ENCODE measurements around the gene CNRIP1.
"Not testable (repeated sequence)": the region's sequence is repeated elsewhere in the genome, so short reads cannot be mapped to it uniquely, and the experiment has no call there.

Gene CNRIP1

DNA sequence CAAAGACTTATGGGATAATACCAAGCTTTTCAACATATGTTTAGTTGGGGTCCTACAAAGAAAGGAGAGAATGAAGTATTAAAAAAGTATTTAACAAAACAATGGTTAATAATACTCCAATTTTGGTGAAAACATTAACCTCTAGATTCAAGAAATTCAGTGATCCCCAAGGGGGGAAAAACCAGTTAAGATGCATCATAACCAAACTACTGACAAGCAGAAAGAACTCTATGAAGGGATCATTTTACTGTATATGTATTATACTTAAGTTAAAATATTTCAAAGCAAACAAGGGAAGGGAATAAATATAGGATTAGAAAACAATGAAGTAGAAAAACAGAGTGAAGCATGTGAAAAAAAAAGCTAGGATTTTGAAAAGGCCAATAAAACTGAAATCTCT lies 8.7 kb downstream of the CNRIP1 start:
- DNase-seq (ENCODE audit: low read depth, low spot score) = no peak
- in situ Hi-C loops (cut with HindIII; ENCODE audit: low sequenced_read_pairs) = no loop called here
- H3K4me3 ChIP-seq (ENCODE audit: low read depth, low read length) = no peak overlapping the region
- TF ChIP-seq, protein P1, sequence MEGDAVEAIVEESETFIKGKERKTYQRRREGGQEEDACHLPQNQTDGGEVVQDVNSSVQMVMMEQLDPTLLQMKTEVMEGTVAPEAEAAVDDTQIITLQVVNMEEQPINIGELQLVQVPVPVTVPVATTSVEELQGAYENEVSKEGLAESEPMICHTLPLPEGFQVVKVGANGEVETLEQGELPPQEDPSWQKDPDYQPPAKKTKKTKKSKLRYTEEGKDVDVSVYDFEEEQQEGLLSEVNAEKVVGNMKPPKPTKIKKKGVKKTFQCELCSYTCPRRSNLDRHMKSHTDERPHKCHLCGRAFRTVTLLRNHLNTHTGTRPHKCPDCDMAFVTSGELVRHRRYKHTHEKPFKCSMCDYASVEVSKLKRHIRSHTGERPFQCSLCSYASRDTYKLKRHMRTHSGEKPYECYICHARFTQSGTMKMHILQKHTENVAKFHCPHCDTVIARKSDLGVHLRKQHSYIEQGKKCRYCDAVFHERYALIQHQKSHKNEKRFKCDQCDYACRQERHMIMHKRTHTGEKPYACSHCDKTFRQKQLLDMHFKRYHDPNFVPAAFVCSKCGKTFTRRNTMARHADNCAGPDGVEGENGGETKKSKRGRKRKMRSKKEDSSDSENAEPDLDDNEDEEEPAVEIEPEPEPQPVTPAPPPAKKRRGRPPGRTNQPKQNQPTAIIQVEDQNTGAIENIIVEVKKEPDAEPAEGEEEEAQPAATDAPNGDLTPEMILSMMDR (IDR thresholded peaks at IDR 0.05; ENCODE audit: low read depth, low read length) = no peak

DNA sequence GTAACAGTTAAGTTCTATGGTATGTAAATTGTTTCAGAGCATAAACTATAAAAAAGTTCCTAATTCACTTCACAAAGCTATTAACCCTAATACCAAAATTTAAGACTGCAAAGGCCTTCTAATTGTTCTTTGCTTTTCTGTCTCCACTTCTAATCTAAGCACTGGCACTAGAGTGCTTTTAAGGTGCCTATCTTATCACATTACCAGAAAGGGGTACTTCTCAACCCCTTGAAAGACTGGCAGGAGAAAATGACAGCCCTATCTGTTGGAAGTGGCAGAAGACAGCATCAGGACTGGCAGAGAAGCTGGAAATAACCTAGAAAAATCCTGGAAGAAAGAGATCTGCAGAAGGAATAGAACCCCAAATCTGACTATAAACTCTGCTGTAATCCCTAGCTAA lies 10.3 kb downstream of the CNRIP1 start:
- TF ChIP-seq, protein P1 (IDR thresholded peaks at IDR 0.05; ENCODE audit: low read depth, low read length) = no peak
- DNase-seq (ENCODE audit: low read depth, low spot score) = no peak
- H3K4me3 ChIP-seq (ENCODE audit: low read depth, low read length) = no peak overlapping the region
- in situ Hi-C loops (cut with HindIII; ENCODE audit: low sequenced_read_pairs) = no loop called here

DNA sequence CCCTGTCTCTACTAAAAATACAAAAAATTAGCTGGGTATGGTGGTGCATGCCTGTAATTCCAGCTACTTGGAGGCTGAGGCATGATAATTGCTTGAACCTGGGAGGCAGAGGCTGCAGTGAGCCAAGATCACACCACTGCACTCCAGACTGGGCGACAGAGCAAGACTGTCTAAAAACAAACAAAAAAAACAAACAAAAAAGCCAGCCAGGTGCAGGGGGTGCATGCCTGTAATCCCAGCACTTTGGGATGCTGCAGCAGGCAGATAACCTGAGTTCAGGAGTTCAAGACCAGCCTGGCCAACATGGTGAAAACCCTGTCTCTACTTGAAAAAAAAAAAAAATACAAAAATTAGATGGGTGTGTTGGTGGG lies 15.9 kb downstream of the CNRIP1 start:
- in situ Hi-C loops (cut with HindIII; ENCODE audit: low sequenced_read_pairs); DNase-seq (ENCODE audit: low read depth, low spot score); H3K4me3 ChIP-seq (ENCODE audit: low read depth, low read length): not testable (repeated sequence)

DNA sequence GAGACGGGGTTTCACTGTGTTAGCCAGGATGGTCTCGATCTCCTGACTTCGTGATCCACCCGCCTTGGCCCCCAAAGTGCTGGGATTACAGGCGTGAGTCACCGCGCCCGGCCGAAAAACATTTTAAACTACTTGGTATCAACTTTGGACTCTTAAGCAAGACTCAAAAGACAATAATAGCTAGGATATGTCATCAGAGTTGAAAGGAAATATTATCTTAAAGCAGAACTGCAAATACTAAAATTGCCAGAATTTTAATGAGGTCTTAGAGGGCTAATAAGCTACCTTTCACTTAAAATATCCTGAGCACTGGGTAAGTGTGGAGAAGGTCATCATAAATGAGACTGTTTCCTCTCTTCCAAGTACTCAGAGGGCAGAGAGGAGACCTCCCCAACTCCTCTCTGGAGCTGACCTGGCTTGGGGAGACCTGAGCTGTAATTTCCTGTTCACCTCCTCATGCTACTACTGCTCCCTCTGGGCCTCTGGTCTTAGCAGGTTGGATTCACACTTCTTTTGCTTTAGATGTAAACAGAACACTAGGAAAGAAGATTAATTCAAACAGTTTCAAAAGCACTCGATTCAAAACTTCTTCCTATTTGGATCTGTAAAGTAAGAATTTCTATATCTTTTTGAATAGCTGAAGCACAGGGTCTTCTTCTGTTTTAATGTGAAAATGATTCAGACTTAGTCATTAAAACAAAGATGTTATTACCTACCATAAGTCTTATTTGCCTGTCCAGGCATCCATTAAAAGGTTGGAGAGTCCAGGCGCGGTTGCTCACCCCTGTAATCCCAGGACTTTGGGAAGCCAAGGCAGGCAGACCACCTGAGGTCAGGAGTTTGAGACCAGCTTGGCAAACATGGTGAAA lies 16.5 kb downstream of the CNRIP1 start:
- DNase-seq (ENCODE audit: low read depth, low spot score) = no peak
- TF ChIP-seq, protein P1 (IDR thresholded peaks at IDR 0.05; ENCODE audit: low read depth, low read length) = no peak
- H3K4me3 ChIP-seq (ENCODE audit: low read depth, low read length) = no peak overlapping the region
- in situ Hi-C loops (cut with HindIII; ENCODE audit: low sequenced_read_pairs) = no loop called here

DNA sequence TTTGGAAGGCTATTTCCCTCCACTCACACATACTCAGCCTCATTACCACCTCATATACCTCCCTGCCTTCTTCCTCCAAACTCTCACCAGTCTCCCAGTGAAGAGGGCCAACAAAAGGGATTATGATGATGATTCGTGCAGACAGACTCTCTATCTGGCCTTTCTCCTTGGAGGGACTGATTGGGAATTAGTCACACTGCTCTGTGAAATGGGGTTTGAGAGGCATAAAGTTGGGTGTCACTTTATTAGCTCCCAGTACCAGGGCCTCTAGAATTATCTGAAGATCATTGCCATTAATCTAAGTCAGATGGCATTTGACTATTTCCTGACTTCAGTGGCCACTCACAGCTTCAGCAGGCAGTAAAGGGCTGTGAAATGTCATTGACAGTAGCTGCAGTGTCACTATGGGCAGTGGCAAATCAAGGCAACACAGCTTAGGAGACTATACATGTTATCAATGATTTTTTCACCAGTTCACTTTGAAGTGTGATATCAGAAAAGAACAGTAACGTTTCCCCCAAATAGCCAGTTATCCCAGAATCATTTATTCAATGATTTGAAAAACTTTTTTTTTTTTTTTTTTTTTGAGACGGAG lies 17.4 kb downstream of the CNRIP1 start:
- TF ChIP-seq, protein P1 (IDR thresholded peaks at IDR 0.05; ENCODE audit: low read depth, low read length) = no peak
- no peak overlapping the region for H3K4me3 ChIP-seq (ENCODE audit: low read depth, low read length)
- in situ Hi-C loops (cut with HindIII; ENCODE audit: low sequenced_read_pairs) = no loop called here
- no peak for DNase-seq (ENCODE audit: low read depth, low spot score)

DNA sequence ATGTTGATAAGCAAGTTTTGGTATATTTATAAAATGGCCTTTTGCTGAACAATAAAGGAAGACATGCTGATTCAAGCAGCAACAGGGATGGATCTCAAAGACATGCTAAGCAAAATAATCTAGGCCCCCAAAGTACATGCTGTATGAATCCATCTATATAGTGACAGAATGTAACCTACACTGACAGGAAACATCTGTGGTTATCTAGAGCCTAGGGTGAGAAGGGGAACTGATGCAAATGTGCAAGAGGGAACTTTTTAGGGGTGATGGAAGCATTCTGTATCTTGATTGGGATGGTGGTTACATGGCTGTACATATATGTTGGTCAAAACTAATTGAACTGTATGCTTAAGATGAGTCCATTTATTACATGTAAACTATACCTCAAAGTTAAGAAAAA lies 24.2 kb downstream of the CNRIP1 start:
- TF ChIP-seq, protein P1 (IDR thresholded peaks at IDR 0.05; ENCODE audit: low read depth, low read length) = no peak
- no peak overlapping the region for H3K4me3 ChIP-seq (ENCODE audit: low read depth, low read length)
- DNase-seq (ENCODE audit: low read depth, low spot score) = no peak
- in situ Hi-C loops (cut with HindIII; ENCODE audit: low sequenced_read_pairs) = no loop called here

DNA sequence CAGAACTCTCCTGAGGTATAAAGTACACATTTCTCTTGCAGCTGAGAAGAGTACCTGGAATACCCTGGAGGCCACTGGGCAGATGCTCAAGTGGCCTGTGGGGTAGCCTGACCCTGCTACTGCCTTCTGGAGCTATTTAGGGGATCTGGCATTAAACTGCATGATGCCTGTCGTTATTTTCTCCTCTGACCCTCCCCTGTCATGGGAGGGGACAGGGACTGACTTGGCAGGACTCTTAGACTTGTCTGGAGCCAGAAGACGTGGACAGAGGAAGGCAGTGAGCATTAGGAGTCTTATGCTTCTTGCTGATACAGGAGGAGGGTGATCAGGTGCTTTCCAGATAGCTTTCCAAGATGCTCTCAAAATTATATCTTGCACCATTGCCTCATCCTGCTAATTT lies 24.8 kb downstream of the CNRIP1 start:
- TF ChIP-seq, protein P1 (IDR thresholded peaks at IDR 0.05; ENCODE audit: low read depth, low read length) = no peak

More for the DNA sequence above, 24.8 kb downstream of the CNRIP1 start:
- no peak overlapping the region for H3K4me3 ChIP-seq (ENCODE audit: low read depth, low read length)
- in situ Hi-C loops (cut with HindIII; ENCODE audit: low sequenced_read_pairs) = no loop called here
- DNase-seq (ENCODE audit: low read depth, low spot score) = no peak

Measured in astrocyte of the spinal cord (primary cell).